H1 (cell line): ENCODE results near the gene COL26A1. TPM values are rescaled to one million over a fixed set of nuclear protein-coding genes. Genes with fewer than 3 reads are reported as not detected.

ENCODE experiments used
- CTCF ChIA-PET: fragments of 300-600 bp; sonication (Branson Sonifier 250); formaldehyde crosslinking; loops from one replicate; lab custom pipeline; 2021; ENCODE audit not compliant: partially characterized antibody; lab: Charles Lee
- POLR2A ChIA-PET: fragments of 300-600 bp; sonication (Branson Sonifier 250); formaldehyde crosslinking; loops from one replicate; lab custom pipeline; 2021; ENCODE audit warnings: inconsistent platforms; ENCODE audit not compliant: partially characterized antibody; lab: Charles Lee
- DNase-seq, 2 experiments: peaks; one replicate each; pipeline versions ENCODE4 v3.0.0 to v3.0.0-alpha.2; 2010 to 2022; ENCODE audit warnings: low spot score in 2 of 2, low read depth in 1 of 2, mixed read lengths in 1 of 2
- FAIRE-seq: peaks from 2 replicates; lab custom pipeline; 2011; peaks lifted over from hg19 to GRCh38; lab: Jason Lieb, UNC
- H2AFZ ChIP-seq: 2 replicates; pipeline ENCODE4 v1.8.1; 2012; ENCODE audit warnings: low read length, inconsistent platforms
- H2AK5ac ChIP-seq: 2 replicates; pipeline ENCODE4 v1.6.1; 2013; ENCODE audit warnings: low read depth, low read length
- H2BK120ac ChIP-seq: replicated peaks from 2 replicates; pipeline ENCODE3; 2013; ENCODE audit warnings: low read depth, low read length, inconsistent platforms
- H2BK12ac ChIP-seq: 2 replicates; pipeline ENCODE4 v1.6.1; 2013; ENCODE audit warnings: low read depth, low read length
- H2BK15ac ChIP-seq: 2 replicates; pipeline ENCODE4 v1.6.1; 2013; ENCODE audit warnings: low read length
- H2BK20ac ChIP-seq: 2 replicates; pipeline ENCODE4 v1.6.1; 2013; ENCODE audit warnings: low read length
- H2BK5ac ChIP-seq: 2 replicates; pipeline ENCODE4 v1.6.1; 2013; ENCODE audit warnings: low read depth, low read length
- H3K14ac ChIP-seq: 2 replicates; pipeline ENCODE4 v1.6.1; 2013; ENCODE audit warnings: inconsistent platforms; ENCODE audit not compliant: insufficient read length
- H3K18ac ChIP-seq: 2 replicates; pipeline ENCODE4 v1.6.1; 2013; ENCODE audit warnings: low read length; ENCODE audit errors: extremely low read depth
- H3K23ac ChIP-seq: 2 replicates; pipeline ENCODE4 v1.6.1; 2013; ENCODE audit warnings: inconsistent platforms; ENCODE audit not compliant: insufficient read length
- H3K23me2 ChIP-seq: 2 replicates; pipeline ENCODE4 v1.6.1; 2013; ENCODE audit warnings: low read depth, low read length
- H3K27ac ChIP-seq: 2 replicates; pipeline ENCODE4 v1.6.1; 2011; ENCODE audit warnings: low read depth, low read length, inconsistent platforms
- H3K27me3 ChIP-seq, 4 experiments: replicated peaks in 1 of 4; 1 replicate in 1 of 4; 2 replicates in 3 of 4; pipeline versions ENCODE4 v1.6.1 to v1.8.1; 2011 to 2013; ENCODE audit warnings: low read length in 3 of 4, mild to moderate bottlenecking in 3 of 4, inconsistent platforms in 2 of 4, mixed read lengths in 2 of 4, moderate library complexity in 1 of 4; ENCODE audit not compliant: control insufficient read depth in 3 of 4, insufficient read depth in 3 of 4; ENCODE audit errors: extremely low read depth in 1 of 4
- H3K36me3 ChIP-seq, 4 experiments: 2 replicates each; pipeline versions ENCODE4 v1.6.1 to v1.8.1; 2011 to 2013; ENCODE audit warnings: mild to moderate bottlenecking in 4 of 4, low read length in 3 of 4, moderate library complexity in 2 of 4, control low read depth in 1 of 4, inconsistent platforms in 1 of 4; ENCODE audit not compliant: insufficient read depth in 4 of 4, control insufficient read depth in 2 of 4
- H3K4ac ChIP-seq: replicated peaks from 2 replicates; pipeline ENCODE3; 2013; ENCODE audit warnings: low read length, low read depth, mixed read lengths, inconsistent platforms; ENCODE audit not compliant: insufficient read length
- H3K4me1 ChIP-seq, 4 experiments: replicated peaks in 1 of 4; 1 replicate in 1 of 4; 2 replicates in 3 of 4; pipeline versions ENCODE4 v1.6.1 to v1.8.1; 2011 to 2013; ENCODE audit warnings: low read length in 3 of 4, inconsistent platforms in 2 of 4, mixed read lengths in 1 of 4; ENCODE audit not compliant: insufficient read depth in 4 of 4, control insufficient read depth in 3 of 4
- H3K4me2 ChIP-seq, 2 experiments: 2 replicates each; pipeline versions ENCODE4 v1.6.1 to v1.8.1; 2011 to 2013; ENCODE audit warnings: low read depth in 2 of 2, low read length in 2 of 2, control low read depth in 1 of 2, inconsistent platforms in 1 of 2, mild to moderate bottlenecking in 1 of 2; ENCODE audit not compliant: insufficient read depth in 1 of 2
- H3K4me3 ChIP-seq, 4 experiments: fragments of 200-600, 300-600 bp in 1 of 4; sonication (generic), shearing (Covaris generic), sonication (Bioruptor Twin) in 1 of 4; 2 replicates each; pipeline versions ENCODE4 v1.5.1 to v1.8.1; 2011 to 2016; ENCODE audit warnings: low read length in 4 of 4, low read depth in 3 of 4, control low read depth in 2 of 4, inconsistent platforms in 2 of 4, mild to moderate bottlenecking in 2 of 4, mixed read lengths in 1 of 4, moderate library complexity in 1 of 4; ENCODE audit not compliant: insufficient read depth in 2 of 4; ENCODE audit errors: extremely low read depth in 1 of 4
- H3K56ac ChIP-seq: replicated peaks from 2 replicates; pipeline ENCODE3; 2013; ENCODE audit warnings: low read depth, mild to moderate bottlenecking, mixed read lengths, low read length, inconsistent platforms; ENCODE audit not compliant: insufficient read length
- H3K79me1 ChIP-seq: 2 replicates; pipeline ENCODE4 v1.6.1; 2013; ENCODE audit warnings: low read depth, low read length, control low read depth
- H3K79me2 ChIP-seq, 2 experiments: 2 replicates each; pipeline versions ENCODE4 v1.6.1 to v1.8.1; 2012 to 2013; ENCODE audit warnings: low read length in 2 of 2, mild to moderate bottlenecking in 2 of 2, inconsistent platforms in 1 of 2; ENCODE audit not compliant: insufficient read depth in 2 of 2, control insufficient read depth in 1 of 2
- H3K9ac ChIP-seq, 4 experiments: replicated peaks in 1 of 4; 1 replicate in 1 of 4; 2 replicates in 3 of 4; pipeline versions ENCODE4 v1.6.1 to v1.8.1; 2011 to 2013; ENCODE audit warnings: low read depth in 3 of 4, low read length in 3 of 4, control low read depth in 2 of 4, mild to moderate bottlenecking in 2 of 4, moderate library complexity in 2 of 4, inconsistent platforms in 1 of 4; ENCODE audit errors: extremely low read depth in 1 of 4
- H3K9me3 ChIP-seq, 2 experiments: 2 replicates each; pipeline versions ENCODE4 v1.6.1 to v1.8.1; 2012 to 2013; ENCODE audit warnings: mild to moderate bottlenecking in 2 of 2, moderate library complexity in 2 of 2, control low read depth in 1 of 2, inconsistent platforms in 1 of 2, low read depth in 1 of 2, low read length in 1 of 2, mixed read lengths in 1 of 2; ENCODE audit not compliant: insufficient read depth in 2 of 2
- H4K20me1 ChIP-seq, 2 experiments: replicated peaks in 1 of 2; 2 replicates each; pipeline versions ENCODE3 to v1.8.1; 2011 to 2013; ENCODE audit warnings: inconsistent platforms in 2 of 2, low read length in 2 of 2, mild to moderate bottlenecking in 1 of 2; ENCODE audit not compliant: insufficient read depth in 2 of 2, control insufficient read depth in 1 of 2
- H4K5ac ChIP-seq: 2 replicates; pipeline ENCODE4 v1.6.1; 2013; ENCODE audit warnings: low read length, low read depth, mixed read lengths, inconsistent platforms; ENCODE audit not compliant: insufficient read length
- H4K8ac ChIP-seq: 2 replicates; pipeline ENCODE4 v1.8.0; 2013; ENCODE audit warnings: mild to moderate bottlenecking, moderate library complexity, low read length, inconsistent platforms; ENCODE audit not compliant: insufficient read depth; ENCODE audit errors: extremely low read depth
- H4K91ac ChIP-seq: replicated peaks from 2 replicates; pipeline ENCODE3; 2013; ENCODE audit warnings: low read length, mixed read lengths, inconsistent platforms; ENCODE audit not compliant: insufficient read length
- ASH2L ChIP-seq: fragments of 200-600, 300-600 bp; sonication (generic); IDR thresholded peaks from one replicate; pipeline ENCODE4 v1.7.1; 2017; ENCODE audit warnings: low read length
- GTF2F1 ChIP-seq: IDR thresholded peaks from 2 replicates; pipeline ENCODE4 v1.6.1; 2012; ENCODE audit warnings: low read depth, low read length, improper control_type of control experiment, borderline replicate concordance
- JUN ChIP-seq: IDR thresholded peaks from 2 replicates; pipeline ENCODE4 v1.6.1; 2011; ENCODE audit warnings: low read depth, mild to moderate bottlenecking, improper control_type of control experiment, low read length
- MAX ChIP-seq: IDR thresholded peaks from 2 replicates; pipeline ENCODE4 v1.6.1; 2012; ENCODE audit warnings: inconsistent platforms
- RNF2 ChIP-seq: fragments of 200-900, 300-1000 bp; sonication (generic); IDR thresholded peaks from 2 replicates; pipeline ENCODE4 v1.7.1; 2016; ENCODE audit warnings: borderline replicate concordance, low read depth, mild to moderate bottlenecking, antibody characterized with exemption, low read length; ENCODE audit not compliant: poor library complexity, severe bottlenecking; ENCODE audit errors: missing control alignments
- SP2 ChIP-seq: IDR thresholded peaks from 2 replicates; pipeline ENCODE4 v1.6.1; 2012; ENCODE audit warnings: mild to moderate bottlenecking, low read length, inconsistent platforms
- SP4 ChIP-seq: IDR thresholded peaks from 2 replicates; pipeline ENCODE4 v1.6.1; 2012; ENCODE audit warnings: low read length, inconsistent platforms
- TEAD4 ChIP-seq: IDR thresholded peaks from 2 replicates; pipeline ENCODE4 v1.6.1; 2012; ENCODE audit warnings: low read depth, low read length, inconsistent platforms, mixed read lengths
- USF2 ChIP-seq: IDR thresholded peaks from 2 replicates; pipeline ENCODE4 v1.6.1; 2011; ENCODE audit warnings: low read length, improper control_type of control experiment
- WGBS, 2 experiments: shearing (Covaris generic) in 1 of 2; methylation state at CpG; one replicate each; pipeline versions ENCODE4 v1.1.6 to v1.1.7; 2013 to 2015; ENCODE audit warnings: low lambda C conversion rate in 2 of 2, mixed read lengths in 2 of 2, inconsistent platforms in 1 of 2, low coverage in 1 of 2, missing lambda C conversion rate in 1 of 2; ENCODE audit not compliant: insufficient replicate concordance in 2 of 2, insufficient coverage in 1 of 2, insufficient read length in 1 of 2; ENCODE audit errors: extremely low coverage in 1 of 2, missing lambda C conversion rate in 1 of 2; 5-methylcytosine and 5-hydroxymethylcytosine counted together
- polyA plus RNA-seq, 7 experiments: library from polyadenylated mRNA; depleted of rRNA in 3 of 7; stranded (reverse) in 5 of 7; unstranded in 2 of 7; fragments of >200 nt in 5 of 7; fragments of 200-250 nt in 2 of 7; gene quantifications; 1 replicate in 5 of 7; 2 replicates in 1 of 7; 4 replicates in 1 of 7; pipeline versions ENCODE4 v1.2.1 to v1.2.3, GENCODE V29; 2011 to 2013; ENCODE audit warnings: missing spikeins in 2 of 7, mixed read lengths in 2 of 7
- total RNA-seq: library from RNA; stranded (reverse); fragmentation: NEBNext Ultra II Directional; extraction: Animal tissue kit (Norgen Biotek cat#: 25700); gene quantifications from 2 replicates; pipeline ENCODE4 v1.2.1, GENCODE V29; 2021

Gene COL26A1
- total and polyA plus RNA-seq, 2 of the 8 experiments (the other 6 are each of a cell fraction or from before 2014, with no cell fraction given) = 51.1 to 68.8 TPM

- DNase-seq (no peak), FAIRE-seq (no peak)
- CTCF ChIA-PET = no interaction called here
- H4K5ac ChIP-seq = no peak overlapping the region
- H4K91ac ChIP-seq = no peak overlapping the region
- H2BK20ac ChIP-seq = no peak overlapping the region
- POLR2A ChIA-PET = no interaction called here
- no peak overlapping the region for H3K9ac ChIP-seq
- no peak overlapping the region for H4K8ac ChIP-seq
- H2BK120ac ChIP-seq = no peak overlapping the region
- peaks cover 0 to 4% of the 10 kb centered on the region in 2 experiments for H4K20me1 ChIP-seq
- H2AFZ ChIP-seq = no peak overlapping the region
- no peak overlapping the region for H2AK5ac ChIP-seq
- no peaks in the 10 kb centered on the region for H3K23me2 ChIP-seq
- H3K18ac ChIP-seq = no peak overlapping the region
- no peaks in the 10 kb centered on the region for H3K27me3 ChIP-seq
- H2BK12ac ChIP-seq = no peak overlapping the region
- no peak overlapping the region for H3K56ac ChIP-seq
- H3K79me2 ChIP-seq = no peaks in the 10 kb centered on the region
- no peak overlapping the region for H3K4ac ChIP-seq
- H3K79me1 ChIP-seq = no peaks in the 10 kb centered on the region
- H3K27ac ChIP-seq = no peak overlapping the region
- TF ChIP-seq JUN (no peak), USF2 (no peak), TEAD4 (no peak), RNF2 (no peak), ASH2L (no peak), MAX (no peak), SP4 (no peak), GTF2F1 (no peak), SP2 (no peak)
- no peak overlapping the region for H3K23ac ChIP-seq
- no peak overlapping the region for H3K14ac ChIP-seq
- H2BK15ac ChIP-seq = no peak overlapping the region
- H3K9me3 ChIP-seq = no peaks in the 10 kb centered on the region
- H3K36me3 ChIP-seq = no peaks in the 10 kb centered on the region
- H3K4me2 ChIP-seq = no peak overlapping the region
- peaks cover 0 to under 1% (median 0%) of the 10 kb centered on the region in 4 experiments; a peak in 1 of 7 replicates for H3K4me1 ChIP-seq
- no peak overlapping the region for H3K4me3 ChIP-seq
- H2BK5ac ChIP-seq = no peak overlapping the region
- 91% methylated on average over 5 of the region's 5 CpGs; no CpG with 5 or more reads in 1 of the 2 experiments for WGBS, 2 experiments
Observed at GRCh38 chr7:101522021-101522420, 159.3 kb downstream of the COL26A1 start.
